HG03469 (cell line): ENCODE measurements around the gene ANO10.
"Not testable (repeated sequence)": the region's sequence is repeated elsewhere in the genome, so short reads cannot be mapped to it uniquely, and the experiment has no call there.

Source experiments
- ATAC-seq: cut with Tn5 transposase; IDR thresholded peaks from one replicate; pipeline ENCODE4 v1.9.1; 2021; ENCODE audit warnings: mild to moderate bottlenecking, moderate library complexity, moderate number of reproducible peaks; ENCODE audit not compliant: unreplicated experiment

The ANO10 gene

DNA sequence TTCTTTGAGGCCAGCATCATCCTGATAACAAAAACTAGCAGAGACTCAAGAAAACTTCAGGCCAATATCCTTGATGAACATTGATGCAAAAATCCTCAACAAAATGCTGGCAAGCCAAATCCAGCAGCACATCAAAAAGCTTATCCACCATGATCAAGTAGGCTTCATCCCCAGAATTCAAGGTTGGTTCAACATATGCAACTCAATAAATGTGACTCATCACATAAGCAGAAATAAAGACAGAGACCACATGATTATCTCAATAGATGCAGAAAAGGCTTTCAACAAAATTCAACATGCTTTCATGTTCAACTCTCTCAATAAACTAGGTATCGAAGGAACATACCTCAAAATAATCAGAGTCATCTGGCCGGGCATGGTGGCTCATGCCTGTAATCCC lies 265.8 kb downstream of the ANO10 start:
- ATAC-seq: not testable (repeated sequence)

DNA sequence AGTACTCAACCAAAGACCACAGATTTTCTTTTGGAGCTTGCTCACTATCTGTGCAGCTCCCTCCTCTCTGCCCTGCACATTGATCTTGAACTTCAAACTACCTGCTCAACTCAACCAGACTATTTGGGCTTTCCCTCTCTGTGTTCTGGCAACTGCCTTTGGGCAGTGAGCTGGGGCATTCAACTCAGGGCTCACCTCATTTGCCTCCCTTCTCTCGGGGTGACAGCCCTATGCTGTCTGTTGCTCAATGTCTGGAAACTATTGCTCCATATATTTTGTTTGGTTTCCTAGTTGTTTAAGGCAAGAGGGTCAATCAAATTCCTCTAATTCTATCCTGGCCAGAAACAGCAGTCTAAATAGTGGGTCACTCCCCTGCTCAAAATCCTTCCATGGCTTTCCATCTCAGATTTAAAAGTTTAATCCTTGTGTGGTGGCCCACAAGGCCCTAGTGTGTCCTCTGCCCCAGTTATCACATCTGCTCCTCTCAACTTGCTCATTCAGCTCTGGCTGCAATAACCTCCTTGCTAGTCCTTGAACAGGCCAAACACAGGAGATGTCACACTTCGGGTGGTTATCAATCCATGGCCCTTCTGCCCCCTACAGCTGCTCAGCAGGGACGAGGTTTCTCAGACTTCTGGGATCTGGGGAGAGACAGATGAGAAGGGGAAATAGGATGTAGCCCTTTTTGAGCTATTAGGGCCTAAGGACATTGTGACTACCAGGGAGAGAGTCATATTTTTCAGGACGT lies 267.7 kb downstream of the ANO10 start:
- no peak for ATAC-seq

DNA sequence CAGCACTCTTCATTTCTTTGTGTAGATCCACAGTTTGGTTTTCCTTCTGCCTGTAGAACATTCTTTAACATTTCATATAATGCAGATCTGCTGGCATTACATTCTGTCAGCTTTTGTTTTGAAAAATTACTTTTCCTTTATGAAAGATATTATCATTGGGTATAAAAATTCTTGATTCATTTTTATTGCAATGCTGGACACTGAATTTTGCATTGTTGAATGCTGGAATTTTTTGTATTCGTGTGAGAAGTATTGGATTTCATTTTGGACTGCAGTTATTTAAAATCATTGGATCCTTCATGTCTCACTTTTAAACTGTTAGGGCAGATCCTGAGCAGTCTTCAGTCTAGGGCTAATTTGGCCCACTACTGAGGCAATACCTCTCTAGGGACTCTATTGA lies 268.4 kb downstream of the ANO10 start:
- ATAC-seq: no peak

DNA sequence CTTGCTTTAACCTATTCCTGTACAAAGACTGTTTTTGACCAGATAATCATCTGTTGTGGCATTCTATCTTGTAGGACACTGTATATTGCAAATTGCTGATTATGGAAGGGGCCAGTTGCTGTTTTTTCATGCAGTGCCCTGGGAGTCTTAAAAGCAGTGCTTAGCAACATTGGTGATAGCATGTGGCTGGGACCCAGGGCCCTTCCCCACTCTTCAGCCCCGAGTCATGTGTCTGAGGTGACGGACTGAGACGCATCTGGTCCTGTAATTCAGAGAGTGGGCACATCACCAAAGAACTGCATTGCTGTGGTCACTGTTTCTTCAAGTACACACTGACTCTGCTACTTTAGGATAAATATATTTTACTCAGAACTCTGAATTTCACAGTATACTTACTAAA lies 272.1 kb downstream of the ANO10 start:
- ATAC-seq: no peak

DNA sequence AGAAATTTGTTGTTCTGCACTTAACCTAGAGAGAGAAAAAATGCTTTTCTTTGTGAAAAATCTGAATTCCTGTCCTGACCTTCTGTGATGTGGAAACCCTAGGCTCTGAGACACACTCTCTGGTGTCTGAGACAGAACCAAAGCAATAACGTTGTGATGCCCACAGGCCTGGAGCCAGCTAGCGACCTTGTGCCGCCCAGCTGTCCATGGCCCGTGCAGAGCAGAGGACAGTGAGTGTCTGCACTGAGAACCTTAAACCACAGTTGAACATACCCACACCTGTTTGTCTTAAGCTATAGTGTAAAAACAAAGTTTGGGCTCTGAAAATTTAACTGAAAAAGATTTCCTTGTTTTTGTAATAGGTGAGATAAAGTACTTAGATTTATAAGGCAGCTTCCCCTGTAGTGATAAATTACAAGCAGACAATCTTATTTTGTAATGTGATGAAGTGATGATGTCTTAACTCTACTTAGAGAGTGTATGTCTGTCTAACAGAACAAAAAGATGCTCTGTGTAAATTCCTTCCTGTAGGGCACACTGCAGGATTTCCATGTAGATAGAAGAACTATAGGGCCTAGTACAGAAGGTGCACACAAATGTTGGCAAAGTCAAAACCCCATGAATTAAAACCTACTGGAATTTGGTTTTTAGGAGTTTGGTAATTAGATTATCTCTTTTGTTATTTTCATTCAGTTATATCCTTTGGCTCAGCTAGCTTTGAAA lies 272.8 kb downstream of the ANO10 start:
- no peak for ATAC-seq

DNA sequence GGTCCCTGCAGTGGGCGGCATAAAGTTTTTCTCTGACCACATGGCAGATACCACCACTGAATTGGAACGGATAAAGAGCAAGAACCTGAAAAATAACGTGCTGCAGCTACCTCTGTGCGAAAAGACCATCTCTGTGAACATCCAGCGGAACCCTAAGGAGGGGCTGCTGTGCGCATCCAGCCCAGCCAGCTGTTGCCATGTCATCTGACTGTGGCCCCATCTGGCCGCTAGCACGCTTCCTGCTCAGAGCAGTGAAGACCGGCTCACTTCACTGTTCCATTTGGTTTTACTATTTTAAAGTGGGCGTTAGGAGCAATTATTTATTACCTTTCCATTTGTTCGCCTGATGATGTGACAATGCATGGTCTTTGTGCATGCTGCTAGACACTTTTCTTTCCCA lies 273.5 kb downstream of the ANO10 start:
- no peak for ATAC-seq

DNA sequence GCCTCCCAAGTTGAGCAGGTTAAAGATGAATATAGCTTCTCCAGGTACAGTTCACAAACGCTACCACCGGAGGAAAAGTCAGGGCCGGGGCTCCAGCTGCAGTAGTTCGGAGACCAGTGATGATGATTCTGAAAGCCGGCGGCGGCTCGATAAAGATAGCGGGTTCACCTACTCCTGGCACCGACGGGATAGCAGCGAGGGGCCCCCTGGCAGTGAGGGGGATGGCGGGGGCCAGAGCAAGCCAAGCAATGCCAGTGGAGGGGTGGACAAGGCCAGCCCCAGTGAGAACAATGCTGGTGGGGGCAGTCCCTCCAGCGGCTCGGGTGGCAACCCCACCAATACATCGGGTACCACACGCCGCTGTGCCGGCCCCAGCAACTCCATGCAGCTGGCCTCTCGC lies 274.0 kb downstream of the ANO10 start:
- ATAC-seq: no peak

DNA sequence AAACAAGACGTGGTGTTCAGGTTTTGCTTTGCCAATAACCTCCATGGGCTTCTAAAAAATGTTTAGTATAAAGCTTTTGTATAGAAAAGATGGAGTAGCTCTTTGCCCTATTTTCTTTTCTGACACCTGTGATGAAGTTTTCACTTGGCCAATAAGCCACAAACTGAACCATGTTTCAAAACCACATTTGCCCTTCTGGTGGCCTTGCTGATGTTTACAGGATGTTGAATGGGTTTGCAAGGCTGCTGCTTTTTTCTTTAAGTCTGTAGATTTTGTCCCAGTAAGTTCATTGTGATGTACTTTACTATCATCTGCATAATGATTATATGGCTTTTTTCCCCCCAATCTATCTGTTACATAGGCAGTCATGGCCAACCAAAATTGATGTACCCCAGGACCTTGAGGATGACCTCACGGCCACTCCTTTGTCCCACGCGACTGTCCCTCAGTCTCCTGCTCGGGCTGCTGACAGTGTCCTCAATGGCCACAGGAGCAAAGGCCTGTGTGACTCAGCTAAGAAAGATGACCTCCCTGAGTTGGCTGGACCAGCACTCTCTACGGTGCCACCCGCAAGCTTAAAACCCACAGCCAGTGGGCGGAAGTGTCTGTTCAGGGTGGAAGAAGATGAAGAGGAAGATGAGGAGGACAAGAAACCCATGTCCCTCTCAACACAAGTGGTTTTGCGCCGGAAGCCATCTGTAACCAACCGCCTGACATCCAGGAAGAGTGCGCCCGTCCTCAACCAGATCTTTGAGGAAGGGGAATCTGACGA lies 274.6 kb downstream of the ANO10 start:
- no peak for ATAC-seq

DNA sequence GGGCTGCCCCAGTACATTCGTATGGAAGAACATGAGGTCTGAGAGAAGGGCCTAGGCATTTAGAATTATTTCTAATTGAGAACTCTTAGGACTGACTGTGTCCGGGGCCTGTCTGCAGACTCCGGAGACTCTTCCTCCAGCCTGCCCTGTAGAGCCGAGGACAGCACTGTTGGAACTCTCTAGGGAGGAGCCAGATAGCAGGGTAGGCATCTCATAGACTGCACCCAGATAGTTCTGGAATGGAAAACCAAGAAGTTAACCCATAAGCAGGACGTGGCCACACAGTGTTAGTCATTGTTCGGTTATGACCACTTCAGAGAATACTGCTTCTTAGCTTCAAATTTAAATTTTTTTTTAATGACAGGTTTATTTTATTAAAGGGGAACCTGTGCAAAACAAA lies 275.9 kb downstream of the ANO10 start:
- ATAC-seq: no peak

DNA sequence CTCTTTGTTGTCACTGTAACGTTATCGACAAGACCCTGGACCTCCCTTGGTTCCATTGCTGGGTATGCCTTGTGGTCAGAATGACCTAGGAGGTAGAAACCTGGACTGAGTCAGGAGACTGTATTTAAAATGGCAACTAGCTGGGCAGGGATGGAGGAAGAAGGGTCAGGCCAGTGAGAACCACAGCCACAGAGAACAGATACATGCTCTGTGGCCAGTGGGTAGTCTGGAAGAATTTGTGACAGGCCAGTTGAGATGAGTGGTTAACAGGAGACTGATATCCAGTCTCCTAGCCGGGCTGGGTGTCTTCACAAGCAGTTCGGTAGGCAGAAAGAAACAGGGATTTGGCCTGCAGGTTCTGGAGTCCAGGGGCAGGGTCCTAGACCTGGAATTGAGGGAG lies 276.6 kb downstream of the ANO10 start:
- ATAC-seq: no peak

DNA sequence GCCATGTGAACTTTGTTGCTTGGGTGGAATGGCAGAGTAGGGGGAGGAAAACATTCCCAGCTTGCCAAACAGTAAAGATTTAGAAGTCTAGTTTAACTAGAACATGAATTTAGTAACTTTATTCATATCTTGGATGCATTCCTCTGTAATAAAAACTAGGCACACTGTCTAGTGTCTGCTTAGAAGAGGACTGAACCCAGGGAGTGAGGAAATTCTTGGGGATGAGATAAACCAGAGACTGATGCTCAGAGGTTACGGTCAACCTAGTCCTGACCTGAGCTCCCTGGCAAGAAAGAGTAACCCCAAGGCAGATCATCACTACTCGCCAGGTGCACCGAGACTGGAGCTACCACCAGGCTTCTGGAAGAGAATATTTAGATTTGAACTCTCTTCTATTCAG lies 277.3 kb downstream of the ANO10 start:
- ATAC-seq: no peak

DNA sequence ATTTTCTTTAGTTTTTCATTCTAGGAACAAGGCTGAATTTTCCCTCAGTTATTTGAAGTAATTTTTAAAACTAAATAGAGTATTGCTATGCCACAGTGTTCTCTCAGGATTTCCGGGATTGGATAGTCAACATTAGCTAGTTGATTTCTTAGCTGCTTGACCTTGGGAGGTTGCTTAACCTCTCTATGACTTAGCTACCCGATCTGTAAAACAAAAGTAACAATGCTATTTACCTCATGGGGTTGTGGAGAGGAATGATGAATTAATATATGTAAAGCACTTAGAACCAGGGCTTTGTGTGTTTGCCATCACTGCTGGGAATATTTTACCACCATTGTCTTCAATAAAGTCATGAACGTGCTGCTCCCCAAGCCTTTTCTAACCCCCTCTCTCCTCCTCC lies 278.0 kb downstream of the ANO10 start:
- no peak for ATAC-seq

DNA sequence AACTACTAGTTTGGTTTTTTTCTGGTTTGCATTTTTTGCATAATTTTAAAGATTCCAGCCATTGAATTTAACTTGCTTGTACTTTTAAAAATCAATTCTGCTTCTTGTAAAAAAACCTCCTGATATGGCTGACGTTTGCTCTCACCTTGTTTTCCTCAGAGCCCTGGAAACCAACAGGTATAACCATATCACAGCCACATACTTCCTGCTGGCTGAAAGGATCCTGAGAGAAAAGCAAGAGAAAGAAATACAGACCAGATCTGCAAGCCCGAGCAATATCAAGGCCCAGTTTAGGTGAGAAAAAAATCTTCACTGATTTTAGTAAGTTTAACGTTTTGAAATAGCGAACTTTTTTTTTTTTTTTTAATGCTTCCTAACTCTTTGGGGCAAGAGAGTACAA lies 278.6 kb downstream of the ANO10 start:
- no peak for ATAC-seq

DNA sequence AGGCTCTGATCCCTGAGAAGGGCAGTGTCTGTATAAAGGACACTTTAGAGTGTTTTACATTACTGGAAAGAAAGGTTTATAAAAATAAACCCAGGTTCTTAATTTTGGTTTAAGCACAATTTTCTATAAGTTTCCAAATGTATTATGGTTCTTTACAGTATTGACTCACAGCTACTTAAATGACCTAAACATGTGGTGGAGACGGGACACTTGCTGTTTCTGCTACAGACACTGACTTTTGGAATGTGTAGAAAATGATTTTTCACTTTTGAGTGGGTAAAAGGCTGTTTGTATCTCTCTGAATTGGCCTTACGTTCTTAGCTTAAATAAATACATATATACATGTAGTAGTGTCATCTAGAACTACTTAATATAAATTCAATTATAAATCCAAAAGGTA lies 280.0 kb downstream of the ANO10 start:
- ATAC-seq: no peak

DNA sequence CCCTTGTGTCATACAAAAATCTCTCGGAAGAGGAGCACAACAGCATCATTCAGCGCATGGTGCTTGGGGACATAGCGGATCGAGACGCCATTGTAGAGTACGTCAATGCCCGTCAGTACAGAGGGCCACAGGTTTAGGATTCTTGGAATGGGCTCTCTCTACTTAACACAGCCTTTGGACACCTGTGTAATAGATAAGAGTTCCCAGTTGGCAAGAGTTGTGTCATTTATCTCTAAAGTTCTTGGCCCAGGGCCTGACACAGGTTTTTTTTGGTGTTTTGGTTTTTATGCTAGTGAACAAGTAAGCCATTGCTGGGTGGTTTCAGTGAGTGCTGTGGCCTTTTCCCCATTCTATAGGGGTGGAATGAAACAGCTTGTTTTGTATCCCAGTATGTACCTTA lies 281.4 kb downstream of the ANO10 start:
- ATAC-seq: no peak

DNA sequence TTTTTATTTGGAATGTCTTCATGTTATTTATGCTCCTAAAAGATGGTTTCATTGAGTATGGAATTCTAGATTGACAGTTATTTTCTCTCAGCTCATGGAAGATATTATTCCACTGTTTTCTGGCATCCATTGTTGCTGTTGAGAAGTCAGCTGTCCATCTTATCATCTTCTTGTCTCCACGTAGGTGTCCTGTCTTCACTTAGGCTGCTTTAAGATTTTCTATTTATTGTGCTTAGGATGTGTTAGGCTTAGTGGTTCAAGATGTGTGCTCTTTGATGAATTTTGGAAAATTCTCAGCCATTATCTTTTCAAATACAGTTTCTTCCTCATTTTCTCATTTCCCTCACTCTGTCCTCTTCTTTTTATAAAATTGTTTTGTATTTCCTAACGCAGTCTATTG lies 283.5 kb downstream of the ANO10 start:
- ATAC-seq: no peak

DNA sequence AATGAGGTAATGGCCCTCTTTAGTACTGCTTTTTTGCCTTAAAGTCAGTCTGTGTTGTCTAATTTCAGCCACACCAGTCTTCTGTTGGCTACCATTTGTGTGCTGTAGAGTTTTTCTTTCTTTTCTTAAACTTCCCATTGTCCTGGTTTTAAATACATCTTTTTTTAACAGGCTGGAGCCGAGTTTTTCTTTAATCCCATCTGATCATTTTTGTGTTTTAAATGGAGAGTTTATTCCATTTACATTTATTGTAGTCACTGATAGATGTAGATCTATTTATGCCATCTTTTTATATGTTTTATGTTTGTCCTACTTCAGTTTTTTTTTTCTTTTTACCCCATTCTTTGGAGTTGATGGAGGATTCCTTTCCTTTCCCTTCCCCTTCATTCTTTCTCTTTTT lies 286.0 kb downstream of the ANO10 start:
- no peak for ATAC-seq

DNA sequence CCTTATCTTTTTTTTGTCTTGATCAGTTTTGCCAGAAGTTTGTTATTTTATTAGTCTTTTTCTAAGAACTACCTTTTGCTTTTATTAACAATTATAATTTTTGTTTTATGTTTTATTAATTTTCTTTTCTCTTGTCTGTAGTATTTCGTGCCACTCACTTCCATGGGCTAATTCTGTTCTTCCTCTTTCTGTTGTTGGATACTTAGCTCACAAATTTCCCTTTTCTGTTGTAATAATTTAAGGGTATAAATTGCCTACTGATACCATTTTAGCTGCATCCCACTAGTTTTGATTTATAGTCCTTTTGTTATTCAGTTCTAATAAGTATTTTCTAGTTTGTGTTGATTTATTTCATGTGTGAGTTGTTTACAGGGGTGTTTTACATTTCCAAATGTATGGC lies 286.8 kb downstream of the ANO10 start:
- no peak for ATAC-seq

DNA sequence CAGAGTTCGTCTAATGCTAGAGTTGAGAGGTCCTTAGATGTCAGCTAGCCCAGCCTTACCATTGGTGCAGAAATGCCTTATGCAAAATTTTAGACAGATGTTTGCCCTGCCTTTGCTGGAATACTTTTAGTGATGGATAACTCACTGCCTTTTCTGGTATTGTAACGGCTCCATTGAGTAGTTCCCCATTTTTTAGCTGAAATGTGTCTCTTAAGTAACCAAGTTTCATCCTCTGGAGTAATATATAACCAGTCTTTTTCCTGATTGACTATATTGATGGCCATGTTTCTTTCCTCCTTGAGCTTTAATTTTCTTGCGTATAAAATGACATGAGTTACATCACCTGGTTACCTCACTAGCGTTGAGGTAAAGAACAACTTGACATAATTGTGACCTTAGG lies 290.4 kb downstream of the ANO10 start:
- no peak for ATAC-seq

DNA sequence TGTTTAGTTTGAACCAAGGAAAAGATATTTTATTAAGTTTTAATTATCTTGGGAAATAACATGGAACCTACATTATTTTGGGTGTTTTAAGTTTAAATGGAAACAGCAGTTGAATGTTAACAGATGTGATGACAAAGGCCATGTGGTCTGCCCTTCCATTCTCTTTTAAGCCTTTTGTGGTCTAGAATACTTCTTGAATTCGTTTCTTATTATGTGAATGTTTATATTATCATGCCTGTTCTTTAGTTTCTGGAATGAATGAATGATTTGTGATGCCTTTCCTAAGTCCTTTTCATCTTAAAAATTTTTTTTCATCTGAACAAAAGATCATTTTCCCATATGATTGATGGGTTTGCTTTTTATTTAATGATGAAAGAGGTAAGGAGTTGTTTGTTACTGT lies 290.8 kb downstream of the ANO10 start:
- ATAC-seq: no peak

DNA sequence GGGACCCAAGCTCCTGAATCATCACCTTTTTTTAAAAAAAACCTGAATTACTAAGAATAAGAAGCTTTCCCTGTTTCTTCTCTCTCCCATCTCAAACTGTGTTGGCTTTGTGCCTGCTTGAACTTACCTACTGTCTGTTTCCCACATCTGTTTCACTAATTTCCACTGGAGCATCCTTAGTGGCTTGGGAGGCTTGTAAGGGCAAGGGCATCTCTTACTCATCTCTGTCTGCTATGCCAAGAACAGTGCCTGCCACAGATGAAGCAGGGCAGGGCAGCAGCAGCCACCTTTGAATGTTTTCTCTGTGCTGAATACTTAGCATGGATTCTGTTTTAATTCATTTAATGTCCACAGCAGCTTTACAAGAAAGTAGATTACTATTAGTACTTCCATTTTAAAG lies 293.2 kb downstream of the ANO10 start:
- ATAC-seq: no peak

DNA sequence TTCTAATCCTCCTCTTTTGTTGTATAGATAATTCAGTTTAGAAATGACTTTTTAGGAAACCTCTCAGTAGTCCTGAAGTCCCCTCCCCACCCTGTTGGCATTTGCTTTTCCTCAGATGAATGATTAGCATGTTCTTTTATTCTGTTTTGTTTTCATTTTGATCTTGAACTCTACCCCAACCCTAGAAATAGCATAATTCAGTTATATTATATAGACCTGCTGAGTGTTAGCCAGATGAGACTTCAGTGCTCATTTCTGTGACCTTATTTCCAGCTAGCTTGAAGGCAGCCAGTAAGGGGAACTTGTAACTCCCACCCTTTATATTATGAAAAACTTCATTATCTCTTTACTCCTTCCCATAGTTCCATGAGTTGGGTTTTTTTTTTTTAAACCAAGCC lies 294.2 kb downstream of the ANO10 start:
- ATAC-seq: no peak
